AG10803 (cell line): ENCODE measurements around the gene CYP20A1.
"Not testable (repeated sequence)": the region's sequence is repeated elsewhere in the genome, so short reads cannot be mapped to it uniquely, and the experiment has no call there.

Experiments
- DNase-seq: peaks from one replicate; pipeline ENCODE4 v3.0.0; 2010; ENCODE audit warnings: low read depth
- H3K4me3 ChIP-seq: 2 replicates; pipeline ENCODE4 v1.5.1; 2011; ENCODE audit warnings: mild to moderate bottlenecking, low read length, control low read depth
- TF ChIP-seq, protein P1 (sequence below): conservative IDR thresholded peaks from 2 replicates; pipeline ENCODE4 v1.5.1; 2011; ENCODE audit warnings: mild to moderate bottlenecking, low read length, control low read depth, inconsistent platforms

CYP20A1 gene

DNA sequence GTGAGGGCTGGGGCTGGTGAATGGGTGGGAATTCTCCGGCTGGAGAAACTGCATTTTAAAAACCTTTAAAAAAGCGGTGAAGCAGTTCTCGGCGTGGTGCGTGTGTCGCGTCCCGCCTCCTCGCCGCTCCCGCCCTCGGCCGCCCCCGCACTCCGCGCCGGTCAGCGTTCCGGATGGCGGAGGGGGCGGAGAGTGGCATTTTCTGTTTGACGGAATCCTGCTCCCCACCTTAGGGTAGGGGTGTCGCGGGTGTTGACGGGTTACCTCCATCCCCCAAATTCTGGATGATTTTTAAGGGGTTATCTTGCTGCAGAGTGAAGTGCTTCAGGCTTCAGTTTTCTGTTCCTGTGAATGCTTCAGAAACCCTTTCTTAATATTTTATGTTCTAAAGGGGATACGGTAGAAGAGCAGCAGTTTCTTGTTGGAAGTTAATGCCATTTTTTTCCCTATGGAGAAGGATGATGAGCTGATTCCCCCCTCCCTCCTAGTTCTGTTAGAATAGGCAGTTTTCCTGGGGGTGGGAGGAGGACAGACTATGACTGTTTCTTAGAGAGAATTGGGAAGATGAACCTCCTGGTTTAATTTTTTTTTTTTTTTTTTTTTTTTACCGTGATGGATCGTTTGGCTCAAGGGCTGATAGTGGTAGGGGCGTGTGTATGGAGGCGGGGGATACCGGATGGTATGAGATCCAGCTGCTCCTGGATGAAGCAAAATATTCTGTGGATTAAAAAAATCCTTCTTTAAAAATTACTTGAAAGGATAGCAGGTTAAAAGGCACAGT, 90.1 kb downstream of the CYP20A1 start:
- H3K4me3 ChIP-seq: peak overlapping the region; percentile 70
- DNase-seq: peak; percentile 10
- TF ChIP-seq, protein P1, sequence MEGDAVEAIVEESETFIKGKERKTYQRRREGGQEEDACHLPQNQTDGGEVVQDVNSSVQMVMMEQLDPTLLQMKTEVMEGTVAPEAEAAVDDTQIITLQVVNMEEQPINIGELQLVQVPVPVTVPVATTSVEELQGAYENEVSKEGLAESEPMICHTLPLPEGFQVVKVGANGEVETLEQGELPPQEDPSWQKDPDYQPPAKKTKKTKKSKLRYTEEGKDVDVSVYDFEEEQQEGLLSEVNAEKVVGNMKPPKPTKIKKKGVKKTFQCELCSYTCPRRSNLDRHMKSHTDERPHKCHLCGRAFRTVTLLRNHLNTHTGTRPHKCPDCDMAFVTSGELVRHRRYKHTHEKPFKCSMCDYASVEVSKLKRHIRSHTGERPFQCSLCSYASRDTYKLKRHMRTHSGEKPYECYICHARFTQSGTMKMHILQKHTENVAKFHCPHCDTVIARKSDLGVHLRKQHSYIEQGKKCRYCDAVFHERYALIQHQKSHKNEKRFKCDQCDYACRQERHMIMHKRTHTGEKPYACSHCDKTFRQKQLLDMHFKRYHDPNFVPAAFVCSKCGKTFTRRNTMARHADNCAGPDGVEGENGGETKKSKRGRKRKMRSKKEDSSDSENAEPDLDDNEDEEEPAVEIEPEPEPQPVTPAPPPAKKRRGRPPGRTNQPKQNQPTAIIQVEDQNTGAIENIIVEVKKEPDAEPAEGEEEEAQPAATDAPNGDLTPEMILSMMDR: no peak

DNA sequence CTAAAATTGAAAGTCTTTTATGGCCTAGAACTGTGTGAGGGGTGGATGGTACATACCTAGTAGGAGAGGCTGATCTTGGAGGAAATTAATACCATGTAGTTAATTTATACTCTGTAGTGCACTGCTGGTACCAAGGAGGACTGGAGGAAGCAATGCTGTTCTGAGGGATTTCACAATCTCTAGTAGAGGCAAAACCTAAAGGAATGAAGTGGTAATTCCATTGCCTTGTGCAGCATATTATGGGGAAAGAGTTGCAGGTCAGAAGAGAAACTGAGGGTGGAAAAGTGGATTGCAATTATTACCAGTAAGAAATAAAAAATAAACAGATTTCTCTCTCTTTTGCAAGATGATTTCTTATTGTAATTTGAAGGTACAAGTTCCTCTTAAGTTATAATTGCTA, 91.6 kb downstream of the CYP20A1 start:
- peak; percentile 70 for DNase-seq
- TF ChIP-seq, protein P1: no peak
- no peak overlapping the region for H3K4me3 ChIP-seq

DNA sequence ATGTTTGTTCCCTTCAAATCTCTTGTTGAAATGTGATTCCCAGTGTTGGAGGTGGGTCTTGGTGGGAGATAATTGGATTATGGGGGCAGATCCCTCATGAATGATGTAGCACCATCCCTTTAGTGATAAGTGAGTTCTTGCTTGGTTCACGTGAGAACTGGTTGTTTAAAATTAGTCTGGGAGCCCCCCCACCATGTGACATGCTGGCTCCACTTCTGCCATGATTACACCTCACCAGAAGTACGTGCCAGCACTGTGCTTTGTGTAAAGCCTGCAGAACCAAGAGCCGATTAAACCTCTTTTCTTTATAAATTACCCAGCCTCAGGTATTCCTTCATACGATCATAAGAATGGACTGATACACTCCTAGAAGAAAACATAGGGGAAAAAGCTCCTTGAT, 99.5 kb downstream of the CYP20A1 start:
- no peak for DNase-seq
- TF ChIP-seq, protein P1: no peak
- H3K4me3 ChIP-seq: no peak overlapping the region

DNA sequence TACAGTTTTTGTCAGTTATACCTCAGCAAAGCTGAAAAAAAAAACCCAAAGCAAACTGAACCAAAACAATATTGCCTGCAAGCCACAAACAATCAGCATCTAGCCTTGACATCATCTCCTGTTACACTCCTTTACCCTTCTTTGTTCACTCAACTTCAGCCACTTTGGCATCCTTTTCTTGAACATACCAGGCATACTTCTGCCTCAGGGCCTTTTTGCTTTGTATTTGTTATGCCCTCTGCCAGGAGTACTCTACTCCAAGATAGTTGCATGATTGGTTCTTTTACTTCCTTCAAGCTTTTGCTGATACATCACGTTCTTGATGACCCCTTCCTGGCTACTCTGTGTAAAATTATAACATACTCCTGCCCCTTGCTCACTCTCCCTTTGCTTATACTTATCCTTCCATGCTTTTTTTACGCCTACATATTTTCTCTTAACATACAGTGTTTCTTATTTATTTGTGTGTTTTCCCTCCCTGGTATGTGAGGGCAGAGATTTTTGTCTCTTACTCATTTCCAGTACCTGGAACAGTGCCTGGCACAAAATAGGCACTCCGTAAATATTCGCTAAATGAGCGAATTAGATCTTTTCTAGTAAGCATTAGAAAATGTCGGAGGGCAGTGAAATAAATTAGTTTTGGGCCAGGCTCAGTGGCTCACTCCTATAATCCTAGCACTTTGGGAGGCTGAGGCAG, 102.1 kb downstream of the CYP20A1 start:
- DNase-seq: peak; percentile 90
- no peak overlapping the region for H3K4me3 ChIP-seq
- TF ChIP-seq, protein P1: no peak

DNA sequence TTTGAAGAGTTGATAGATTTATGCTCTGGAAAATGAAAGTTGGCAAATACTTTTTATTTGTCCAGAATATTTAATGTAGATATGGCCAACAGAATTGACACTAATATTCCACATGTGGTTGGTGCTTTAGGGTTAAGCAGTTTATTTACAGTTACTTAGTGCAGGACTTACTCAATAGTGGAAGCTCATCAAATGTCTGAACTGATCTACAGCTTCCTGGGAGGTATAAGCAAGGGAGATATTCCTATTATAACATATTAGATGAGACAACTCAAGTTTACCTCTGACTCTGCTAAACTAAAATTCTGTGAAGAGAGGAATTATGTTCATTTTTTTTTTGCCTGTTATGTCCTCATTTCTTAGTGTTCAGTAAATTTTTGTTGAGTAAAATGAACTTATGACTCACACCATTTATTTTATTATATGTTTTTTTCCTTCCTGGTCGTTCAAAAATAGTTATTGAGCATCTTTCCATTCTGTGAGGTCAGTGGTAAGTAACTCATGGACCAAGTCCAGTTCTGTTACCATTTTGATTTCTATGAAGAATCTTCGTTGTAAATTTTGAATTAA, 103.0 kb downstream of the CYP20A1 start:
- TF ChIP-seq, protein P1: no peak
- DNase-seq: peak; percentile 22

DNA sequence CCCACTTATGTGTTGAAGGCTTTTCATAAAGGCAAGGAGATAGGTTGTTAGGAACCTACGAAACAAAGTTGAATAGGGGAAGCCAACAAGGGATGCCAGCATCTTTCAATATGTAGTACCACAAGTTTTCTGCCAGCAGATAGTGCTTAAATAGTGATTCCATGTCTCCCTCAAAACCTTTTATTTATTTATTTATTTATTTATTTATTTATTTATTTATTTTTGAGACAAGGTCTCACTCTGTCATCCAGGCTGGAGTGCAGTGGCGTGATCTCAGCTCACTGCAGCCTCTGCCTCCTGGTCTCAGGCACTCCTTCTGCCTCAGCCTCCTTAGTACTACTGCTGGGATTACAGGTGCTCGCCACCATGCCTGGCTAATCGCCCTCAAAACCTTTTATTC, 103.6 kb downstream of the CYP20A1 start:
- not testable (repeated sequence) for DNase-seq, H3K4me3 ChIP-seq

More for the DNA sequence above, 103.0 kb downstream of the CYP20A1 start:
- H3K4me3 ChIP-seq: no peak overlapping the region

DNA sequence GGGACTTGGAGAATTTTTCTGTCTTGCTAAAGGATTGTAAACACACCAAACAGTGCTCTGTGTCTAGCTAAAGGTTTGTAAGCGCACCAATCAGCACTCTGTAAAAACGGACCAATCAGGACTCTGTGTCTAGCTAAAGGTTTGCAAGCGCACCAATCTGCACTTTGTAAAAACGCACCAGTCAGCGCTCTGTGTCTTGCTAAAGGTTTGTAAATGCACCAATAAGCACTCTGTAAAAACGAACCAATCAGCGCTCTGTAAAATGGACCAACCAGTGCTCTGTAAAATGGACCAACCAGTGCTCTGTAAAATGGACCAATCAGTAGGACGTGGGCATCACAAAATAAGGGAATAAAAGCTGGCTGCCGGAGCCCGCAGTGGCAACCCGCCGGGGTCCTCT, 105.8 kb downstream of the CYP20A1 start:
- DNase-seq: no peak
- no peak overlapping the region for H3K4me3 ChIP-seq
- TF ChIP-seq, protein P1: no peak
